IPS-18a (cell line): ENCODE results near the gene EPN2.

Experiments
- H3K27ac ChIP-seq: one replicate; pipeline ENCODE4 v1.5.1; 2013; ENCODE audit warnings: low read length
- H3K27me3 ChIP-seq: one replicate; pipeline ENCODE4 v1.6.1; 2013; ENCODE audit warnings: mild to moderate bottlenecking, low read length; ENCODE audit not compliant: control insufficient read depth, insufficient read depth
- H3K36me3 ChIP-seq: one replicate; pipeline ENCODE4 v1.6.1; 2013; ENCODE audit warnings: low read depth, low read length; ENCODE audit not compliant: control insufficient read depth
- H3K4me1 ChIP-seq: one replicate; pipeline ENCODE4 v1.6.1; 2013; ENCODE audit warnings: low read depth, low read length; ENCODE audit not compliant: control insufficient read depth
- H3K4me3 ChIP-seq: one replicate; pipeline ENCODE4 v1.5.1; 2013; ENCODE audit warnings: low read length
- H3K9ac ChIP-seq: one replicate; pipeline ENCODE4 v1.6.1; 2013; ENCODE audit warnings: mild to moderate bottlenecking, low read length, moderate library complexity
- H3K9me3 ChIP-seq: one replicate; pipeline ENCODE4 v1.6.1; 2013; ENCODE audit warnings: low read depth, low read length; ENCODE audit not compliant: control insufficient read depth

EPN2 gene

GRCh38 chr17:19286751-19287341, 49.7 kb downstream of the EPN2 start:
- no peak overlapping the region for H3K9ac ChIP-seq
- peaks cover 23% of the 10 kb centered on the region for H3K4me1 ChIP-seq
- H3K9me3 ChIP-seq, result no peaks in the 10 kb centered on the region
- peaks cover 13% of the 10 kb centered on the region for H3K36me3 ChIP-seq
- no peaks in the 10 kb centered on the region for H3K27me3 ChIP-seq
- H3K27ac ChIP-seq, result no peak overlapping the region
- no peak overlapping the region for H3K4me3 ChIP-seq

GRCh38 chr17:19287651-19288050, 50.5 kb downstream of the EPN2 start:
- H3K9me3 ChIP-seq, result no peaks in the 10 kb centered on the region
- no peak overlapping the region for H3K9ac ChIP-seq
- no peak overlapping the region for H3K4me3 ChIP-seq
- peaks cover 23% of the 10 kb centered on the region for H3K4me1 ChIP-seq
- no peaks in the 10 kb centered on the region for H3K27me3 ChIP-seq
- peaks cover 10% of the 10 kb centered on the region for H3K36me3 ChIP-seq
- no peak overlapping the region for H3K27ac ChIP-seq

GRCh38 chr17:19288453-19288852, 51.3 kb downstream of the EPN2 start:
- no peaks in the 10 kb centered on the region for H3K9me3 ChIP-seq
- no peak overlapping the region for H3K9ac ChIP-seq
- H3K4me1 ChIP-seq, result peaks cover 23% of the 10 kb centered on the region
- H3K36me3 ChIP-seq, result peaks cover 4% of the 10 kb centered on the region
- H3K27me3 ChIP-seq, result no peaks in the 10 kb centered on the region
- no peak overlapping the region for H3K27ac ChIP-seq
- H3K4me3 ChIP-seq, result no peak overlapping the region

DNA sequence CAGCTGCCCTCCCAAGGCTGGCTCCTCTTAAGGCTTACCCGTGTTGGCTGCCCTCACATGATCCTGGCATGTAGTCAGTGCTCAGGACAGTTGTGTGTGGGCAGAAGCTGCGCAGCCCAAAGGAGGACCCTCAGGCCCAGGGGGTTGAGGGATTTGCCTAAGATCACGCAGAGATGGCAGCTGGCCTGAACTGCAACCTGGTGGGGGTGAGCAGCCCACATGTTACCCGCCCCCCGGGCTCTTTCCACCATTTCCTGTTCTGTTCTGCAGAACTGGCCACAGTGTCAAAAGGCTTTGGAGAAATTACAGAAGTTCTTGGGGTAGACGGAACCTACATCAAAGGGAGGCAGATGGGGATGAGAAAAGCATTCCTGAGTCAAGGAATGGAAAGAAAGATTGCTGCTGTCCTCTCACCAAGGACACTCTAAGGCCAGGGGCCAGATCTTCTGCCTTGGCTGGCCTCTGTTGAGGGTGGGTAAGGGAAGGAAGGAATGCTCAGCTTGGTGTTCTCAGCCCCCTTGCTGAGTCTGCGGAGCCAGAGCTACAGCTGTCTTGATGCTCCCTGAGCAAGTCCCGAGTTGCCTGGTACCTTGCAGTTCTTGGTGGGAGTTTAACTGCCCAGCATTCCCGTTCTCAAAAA, 53.0 kb downstream of the EPN2 start:
- H3K4me3 ChIP-seq, result no peak overlapping the region
- H3K27me3 ChIP-seq, result no peaks in the 10 kb centered on the region
- no peak overlapping the region for H3K27ac ChIP-seq
- H3K9ac ChIP-seq, result no peak overlapping the region
- H3K36me3 ChIP-seq, result no peaks in the 10 kb centered on the region
- H3K4me1 ChIP-seq, result peaks cover 18% of the 10 kb centered on the region
- H3K9me3 ChIP-seq, result no peaks in the 10 kb centered on the region

- Histone ChIP-seq H3K9ac (no peak overlapping the region), H3K27ac (no peak overlapping the region), H3K27me3 (no peaks in the 10 kb centered on the region), H3K4me3 (no peak overlapping the region), H3K9me3 (no peaks in the 10 kb centered on the region), H3K4me1 (peaks cover 9% of the 10 kb centered on the region), H3K36me3 (no peaks in the 10 kb centered on the region)
Measured at GRCh38 chr17:19291646-19292376, 54.6 kb downstream of the EPN2 start.

DNA sequence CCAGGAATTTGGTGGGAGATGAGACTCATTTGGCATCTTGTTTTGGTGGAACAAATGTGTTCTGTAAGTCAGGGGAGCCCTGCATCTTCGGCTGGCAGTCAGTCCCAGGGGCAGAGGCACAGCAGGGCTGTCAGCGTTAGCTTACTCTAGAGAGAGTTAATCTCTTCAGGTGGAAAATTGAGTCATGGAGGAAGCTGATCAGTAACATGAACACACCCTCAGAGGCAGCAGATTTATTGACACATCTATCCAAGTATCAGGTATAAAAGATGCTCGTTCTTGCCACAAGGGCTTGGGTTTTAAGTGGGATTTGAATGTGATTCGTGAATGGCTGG, 55.2 kb downstream of the EPN2 start:
- H3K27ac ChIP-seq, result no peak overlapping the region

GRCh38 chr17:19294443-19294842, 57.3 kb downstream of the EPN2 start:
- H3K4me3 ChIP-seq, result no peak overlapping the region
- H3K9me3 ChIP-seq, result no peaks in the 10 kb centered on the region
- peaks cover 2% of the 10 kb centered on the region for H3K4me1 ChIP-seq
- no peak overlapping the region for H3K9ac ChIP-seq
- no peaks in the 10 kb centered on the region for H3K27me3 ChIP-seq
- H3K36me3 ChIP-seq, result no peaks in the 10 kb centered on the region
- H3K27ac ChIP-seq, result no peak overlapping the region

More for the DNA sequence above, 55.2 kb downstream of the EPN2 start:
- H3K9me3 ChIP-seq, result no peaks in the 10 kb centered on the region
- no peaks in the 10 kb centered on the region for H3K27me3 ChIP-seq
- no peaks in the 10 kb centered on the region for H3K36me3 ChIP-seq
- no peak overlapping the region for H3K4me3 ChIP-seq
- peaks cover 8% of the 10 kb centered on the region for H3K4me1 ChIP-seq
- no peak overlapping the region for H3K9ac ChIP-seq

DNA sequence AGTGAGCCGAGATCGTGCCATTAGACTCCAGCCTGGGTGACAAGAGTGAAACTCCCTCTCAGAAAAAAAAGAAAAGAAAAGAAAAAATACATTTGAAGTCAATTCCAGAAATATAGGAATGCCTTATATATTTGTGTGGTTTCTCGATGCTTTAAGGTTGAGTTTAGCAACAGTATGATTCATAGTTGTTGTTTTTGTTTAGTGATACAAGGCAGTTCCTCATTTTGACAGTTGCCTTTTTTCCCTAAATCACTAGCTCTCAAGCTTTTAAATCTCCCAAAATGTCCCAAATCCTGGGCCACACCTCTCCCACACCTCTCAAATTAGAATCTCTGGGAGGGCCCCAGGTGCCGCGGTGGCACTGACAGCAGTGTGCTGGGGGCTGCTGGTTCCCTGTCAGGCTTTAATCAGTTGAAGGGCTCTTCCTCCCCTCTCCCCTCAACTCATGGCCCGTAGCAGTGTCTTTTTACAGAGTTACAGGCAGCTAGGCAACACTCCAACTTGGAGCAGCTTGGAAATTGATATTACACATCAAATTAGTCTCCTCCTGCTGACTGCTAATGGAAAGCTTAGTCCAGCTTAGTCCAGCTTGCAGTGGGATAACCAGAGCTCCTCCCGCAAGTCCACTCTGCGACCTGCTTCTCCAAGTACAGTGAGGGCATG, 58.4 kb downstream of the EPN2 start:
- Histone ChIP-seq H3K4me3 (no peak overlapping the region), H3K27me3 (no peaks in the 10 kb centered on the region), H3K4me1 (peaks cover 7% of the 10 kb centered on the region), H3K9me3 (no peaks in the 10 kb centered on the region), H3K36me3 (no peaks in the 10 kb centered on the region), H3K9ac (no peak overlapping the region), H3K27ac (no peak overlapping the region)

GRCh38 chr17:19296786-19297778, 59.9 kb downstream of the EPN2 start:
- Histone ChIP-seq H3K4me3 (no peak overlapping the region), H3K9me3 (no peaks in the 10 kb centered on the region), H3K9ac (no peak overlapping the region), H3K27ac (no peak overlapping the region), H3K27me3 (no peaks in the 10 kb centered on the region), H3K4me1 (peaks cover 7% of the 10 kb centered on the region), H3K36me3 (no peaks in the 10 kb centered on the region)

DNA sequence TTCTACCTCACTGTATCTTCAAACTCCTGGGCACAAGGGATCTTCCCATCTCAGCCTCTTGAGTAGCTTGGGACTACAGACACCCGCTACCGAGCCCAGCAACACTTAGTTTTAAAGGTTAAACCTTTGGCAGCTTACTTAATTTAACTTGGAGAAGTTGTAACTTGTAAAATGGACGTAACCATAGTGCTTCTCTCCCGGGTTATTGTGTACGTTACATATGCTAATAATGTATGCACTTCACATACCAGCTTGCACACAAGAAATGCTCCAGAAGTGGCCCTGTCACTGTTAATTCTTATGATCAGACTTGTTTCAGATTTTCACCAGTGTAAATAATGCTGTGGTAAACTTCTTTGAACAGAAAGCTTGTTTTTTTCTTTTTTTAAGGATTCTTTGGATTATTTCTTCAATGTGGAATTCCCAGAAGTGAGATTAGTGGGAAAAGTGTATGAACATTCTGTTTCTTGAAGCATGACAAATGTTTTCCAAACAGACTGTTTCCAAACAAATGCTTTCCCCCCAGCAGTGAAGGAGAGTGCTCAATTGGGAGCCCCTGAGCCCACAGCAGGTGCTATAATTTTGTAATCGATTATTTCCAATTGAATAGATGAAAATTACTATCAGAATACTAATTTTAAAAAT, 61.5 kb downstream of the EPN2 start:
- no peaks in the 10 kb centered on the region for H3K36me3 ChIP-seq
- H3K4me3 ChIP-seq, result no peak overlapping the region
- no peaks in the 10 kb centered on the region for H3K27me3 ChIP-seq
- H3K9me3 ChIP-seq, result no peaks in the 10 kb centered on the region
- no peak overlapping the region for H3K9ac ChIP-seq
- H3K27ac ChIP-seq, result no peak overlapping the region
- H3K4me1 ChIP-seq, result peaks cover 7% of the 10 kb centered on the region
